Gastroesophageal sphincter (tissue), 4 donors: ENCODE data around the gene ZNF76. TPM values are rescaled to one million over a fixed set of nuclear protein-coding genes. Genes with fewer than 3 reads are reported as not detected.
"Not testable (repeated sequence)": the region's sequence is repeated elsewhere in the genome, so short reads cannot be mapped to it uniquely, and the experiment has no call there.

ENCODE experiments used
- ATAC-seq: fragments of 150-250 bp; one replicate; pipeline ENCODE4 v1.9.1; 2016; ENCODE audit warnings: mild to moderate bottlenecking, moderate library complexity
- H3K27ac ChIP-seq, 4 donors: fragments of 200-600 bp; sonication (generic) in 3 of 4; 1 replicate in 3 of 4; 2 replicates in 1 of 4; pipeline ENCODE4 v1.5.1; 2016 to 2019
- H3K27me3 ChIP-seq: fragments of 200-600 bp; sonication (generic); one replicate; pipeline ENCODE4 v1.5.1; 2019
- H3K36me3 ChIP-seq, 2 donors: fragments of 200-600 bp; sonication (generic); one replicate each; pipeline ENCODE4 v1.5.1; 2019; ENCODE audit warnings: control low read depth in 1 of 2
- H3K4me1 ChIP-seq, 3 donors: fragments of 200-600 bp; sonication (generic); 1 replicate in 2 of 3; 2 replicates in 1 of 3; pipeline ENCODE4 v1.5.1; 2016 to 2019; ENCODE audit warnings: control low read depth in 2 of 3
- H3K4me3 ChIP-seq, 2 donors: fragments of 200-600 bp; sonication (generic); one replicate each; pipeline ENCODE4 v1.5.1; 2019; ENCODE audit warnings: mild to moderate bottlenecking in 1 of 2, moderate library complexity in 1 of 2
- H3K9me3 ChIP-seq, 3 donors: fragments of 200-600 bp; sonication (generic); one replicate each; pipeline ENCODE4 v1.5.1; 2017 to 2019; ENCODE audit warnings: control low read depth in 2 of 3
- CTCF ChIP-seq, 4 experiments: fragments of 200-600 bp in 2 of 4; fragments of 450-650 bp in 2 of 4; sonication (generic) in 1 of 4; IDR thresholded peaks; one replicate each; pipeline ENCODE4 v1.5.1; 2017 to 2019; ENCODE audit warnings: antibody characterized with exemption in 4 of 4, mild to moderate bottlenecking in 2 of 4, moderate library complexity in 2 of 4
- EP300 ChIP-seq: sonication (generic); formaldehyde crosslinking; IDR thresholded peaks from one replicate; pipeline ENCODE4 v1.6.1; 2017; ENCODE audit warnings: antibody characterized with exemption, mild to moderate bottlenecking
- POLR2A ChIP-seq, 2 donors: fragments of 450-650 bp; IDR thresholded peaks; one replicate each; pipeline ENCODE4 v1.6.1; 2017; ENCODE audit warnings: antibody characterized with exemption in 2 of 2, mild to moderate bottlenecking in 2 of 2, moderate library complexity in 1 of 2
- POLR2AphosphoS5 ChIP-seq: sonication (generic); formaldehyde crosslinking; IDR thresholded peaks from one replicate; pipeline ENCODE4 v1.6.1; 2017; ENCODE audit warnings: antibody characterized with exemption
- WGBS, 2 donors: methylation state at CpG; one replicate each; pipeline ENCODE4 v1.1.5; 2018; ENCODE audit warnings: low coverage in 1 of 2; 5-methylcytosine and 5-hydroxymethylcytosine counted together
- total RNA-seq, 4 donors: library from RNA; depleted of rRNA; stranded (reverse); fragments of >200 nt; gene quantifications; one replicate each; pipeline ENCODE4 v1.1.0, GENCODE V29; 2016

The ZNF76 gene
- total RNA-seq, 4 donors from 2014 or later: 21.3 to 46.9 (median 40.1) TPM

DNA sequence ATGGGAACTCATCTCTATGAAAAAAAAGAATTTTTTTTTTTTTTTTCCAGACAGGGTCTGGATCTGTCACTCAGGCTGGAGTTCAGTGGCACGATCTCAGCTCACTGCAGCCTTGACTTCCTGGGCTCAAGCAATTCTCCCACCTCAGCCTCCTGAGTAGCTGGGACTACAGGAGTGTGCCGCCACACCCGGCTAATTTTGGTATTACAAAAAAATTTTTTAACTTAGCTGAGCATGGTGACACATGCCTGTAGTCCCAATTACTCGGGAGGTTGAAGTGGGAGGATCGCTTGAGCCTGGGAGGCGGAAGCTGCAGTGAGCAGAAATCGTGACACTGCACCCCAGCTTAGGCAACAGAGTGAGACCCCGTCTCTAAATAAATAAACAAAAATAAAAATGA lies 45.6 kb downstream of the ZNF76 start:
- TF ChIP-seq CTCF (IDR thresholded peaks at IDR 0.05) (no peak), POLR2A (IDR thresholded peaks at IDR 0.05) (no peak), EP300 (no peak)
- Histone ChIP-seq H3K27ac (no peak overlapping the region), H3K36me3 (no peaks in the 10 kb centered on the region), H3K9me3 (no peaks in the 10 kb centered on the region), H3K27me3 (no peaks in the 10 kb centered on the region), H3K4me3 (no peak overlapping the region), H3K4me1 (no peaks in the 10 kb centered on the region)
- WGBS, 2 donors: 67 to 81% methylated on average over 3 to 5 of the region's 8 CpGs
- no peak for ATAC-seq

DNA sequence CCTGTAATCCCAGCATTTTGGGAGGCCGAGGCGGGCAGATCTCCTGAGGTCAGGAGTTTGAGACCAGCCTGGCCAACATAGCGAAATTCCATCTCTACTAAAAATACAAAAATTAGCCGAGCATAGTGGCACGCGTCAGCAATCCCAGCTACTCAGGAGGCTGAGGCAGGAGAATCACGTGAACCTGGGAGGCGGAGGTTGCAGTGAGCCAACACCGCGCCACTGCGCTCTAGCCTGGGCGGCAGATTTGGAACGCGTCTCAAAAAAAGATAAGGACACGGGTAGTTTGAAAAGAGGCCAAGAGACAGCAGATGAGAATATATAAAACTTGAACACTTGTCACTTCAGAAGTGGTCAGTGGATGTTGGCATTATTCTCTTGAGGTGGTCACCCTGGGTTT lies 47.6 kb downstream of the ZNF76 start:
- not testable (repeated sequence) for H3K4me1 ChIP-seq, ATAC-seq, H3K36me3 ChIP-seq, H3K4me3 ChIP-seq, H3K9me3 ChIP-seq, H3K27me3 ChIP-seq, H3K27ac ChIP-seq
- WGBS, 2 donors: 70 to 89% methylated on average over 2 to 11 of the region's 15 CpGs

GRCh38 chr6:35308543-35308942 lies 49.0 kb downstream of the ZNF76 start:
- WGBS, 2 donors: 98 to 100% methylated on average over 1 to 2 of the region's 2 CpGs
- not testable (repeated sequence) for H3K4me1 ChIP-seq, H3K9me3 ChIP-seq, H3K36me3 ChIP-seq, H3K4me3 ChIP-seq, H3K27ac ChIP-seq, ATAC-seq, H3K27me3 ChIP-seq

DNA sequence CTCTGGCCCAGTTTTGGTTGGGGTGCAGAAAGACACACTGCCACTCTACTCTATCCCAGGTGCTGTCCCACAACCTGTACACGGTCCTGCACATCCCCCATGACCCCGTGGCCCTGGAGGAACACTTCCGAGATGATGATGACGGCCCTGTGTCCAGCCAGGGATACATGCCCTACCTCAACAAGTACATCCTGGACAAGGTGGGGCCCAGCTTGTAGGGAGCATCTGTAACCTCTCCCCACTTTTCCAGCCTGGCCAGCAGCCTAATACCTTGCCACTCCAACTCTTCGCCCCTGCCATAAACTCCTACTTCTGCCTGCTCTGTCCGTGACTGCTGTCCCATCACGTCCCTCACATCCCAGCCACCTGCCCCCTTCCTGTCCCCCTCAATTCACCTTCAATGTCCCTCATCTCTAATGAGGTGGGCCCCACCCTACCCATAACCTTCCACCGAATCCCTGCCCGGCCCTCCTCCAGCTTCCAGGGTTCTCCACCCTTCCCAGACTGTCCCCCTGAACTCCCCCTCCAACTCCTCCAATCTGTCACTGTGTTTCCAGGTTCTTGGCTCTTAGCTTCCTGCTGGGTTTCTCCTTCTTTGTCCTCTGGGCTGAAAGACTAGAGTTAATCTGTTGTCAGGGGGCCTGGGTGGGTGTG lies 50.2 kb downstream of the ZNF76 start:
- 84 to 96% methylated on average over 4 to 7 of the region's 9 CpGs for WGBS, 2 donors
- Histone ChIP-seq H3K36me3 (no peaks in the 10 kb centered on the region), H3K9me3 (no peaks in the 10 kb centered on the region), H3K4me3 (no peak overlapping the region), H3K27me3 (peaks cover 5% of the 10 kb centered on the region), H3K4me1 (no peaks in the 10 kb centered on the region), H3K27ac (no peak overlapping the region)
- no peak for TF ChIP-seq EP300
- TF ChIP-seq POLR2AphosphoS5: no peak
- no peak for TF ChIP-seq POLR2A (IDR thresholded peaks at IDR 0.05)
- TF ChIP-seq CTCF (IDR thresholded peaks at IDR 0.05): no peak
- ATAC-seq: no peak

GRCh38 chr6:35310265-35310831 lies 50.8 kb downstream of the ZNF76 start:
- no peak for TF ChIP-seq CTCF (IDR thresholded peaks at IDR 0.05)
- TF ChIP-seq POLR2AphosphoS5: no peak
- TF ChIP-seq POLR2A (IDR thresholded peaks at IDR 0.05): no peak
- TF ChIP-seq EP300: no peak
- H3K9me3 ChIP-seq: no peaks in the 10 kb centered on the region
- ATAC-seq: no peak
- H3K36me3 ChIP-seq: no peaks in the 10 kb centered on the region
- H3K4me1 ChIP-seq: no peaks in the 10 kb centered on the region
- H3K4me3 ChIP-seq: no peak overlapping the region
- H3K27ac ChIP-seq: no peak overlapping the region
- H3K27me3 ChIP-seq: peaks cover 5% of the 10 kb centered on the region
- WGBS, 2 donors: 85 to 86% methylated on average over 5 to 6 of the region's 6 CpGs

DNA sequence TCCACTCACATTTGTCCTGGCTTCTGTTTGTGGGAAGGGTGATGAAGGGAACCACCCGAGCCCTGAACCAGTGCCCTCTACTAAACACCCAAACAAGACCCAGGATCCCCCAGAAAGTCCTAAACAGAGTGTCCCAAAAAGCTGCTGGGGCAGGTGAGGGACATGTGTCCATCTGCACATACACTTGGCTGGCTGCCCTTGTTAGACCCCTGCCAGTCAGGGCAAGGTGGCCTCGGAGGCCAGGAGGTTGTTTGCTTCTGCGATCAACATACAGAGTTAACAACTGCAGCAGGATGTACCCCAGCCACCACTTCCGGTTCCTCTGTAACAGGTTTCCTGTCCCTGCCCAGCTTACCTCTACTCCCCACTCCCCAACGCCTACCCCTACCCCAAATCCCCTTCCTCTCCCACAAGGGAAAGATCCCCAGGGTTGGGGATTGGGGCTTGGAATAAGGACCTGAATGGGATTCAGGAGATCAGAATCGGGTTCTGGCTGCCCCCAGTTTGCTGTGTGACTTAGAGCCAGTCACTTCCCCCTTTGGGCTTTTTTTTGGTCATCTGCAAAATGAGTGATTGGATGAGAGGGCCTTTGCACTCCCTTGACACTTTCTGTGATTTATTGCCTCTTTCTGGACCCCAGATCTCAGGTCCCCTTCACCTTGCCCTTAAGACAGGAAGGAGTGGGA lies 52.0 kb downstream of the ZNF76 start:
- H3K4me1 ChIP-seq: no peaks in the 10 kb centered on the region
- no peaks in the 10 kb centered on the region for H3K9me3 ChIP-seq
- no peaks in the 10 kb centered on the region for H3K36me3 ChIP-seq
- peaks cover 5% of the 10 kb centered on the region for H3K27me3 ChIP-seq
- ATAC-seq: no peak
- no peak overlapping the region for H3K27ac ChIP-seq
- 73 to 83% methylated on average over 1 to 5 of the region's 6 CpGs for WGBS, 2 donors
- H3K4me3 ChIP-seq: no peak overlapping the region
- TF ChIP-seq EP300 (no peak), CTCF (IDR thresholded peaks at IDR 0.05) (no peak), POLR2A (IDR thresholded peaks at IDR 0.05) (no peak), POLR2AphosphoS5 (no peak)
